ENCODE results near the gene DDR1. TPM values are rescaled to one million over a fixed set of nuclear protein-coding genes. Genes with fewer than 3 reads are reported as not detected.

DDR1 gene
- total RNA-seq, 2 experiments from 2014 or later, result 6.5 to 6.6 TPM

GRCh38 chr6:30937265-30937664 lies 52.9 kb downstream of the DDR1 start:
- ATAC-seq (ENCODE audit: poor library complexity) (no peak), DNase-seq (no peak)
- peaks cover 25% of the 10 kb centered on the region for H3K27me3 Mint-ChIP-seq
- no peak overlapping the region for H3K27ac Mint-ChIP-seq
- POLR2A ChIA-PET, result no interaction called here
- Histone ChIP-seq H3K27ac (ENCODE audit: low read depth in 1 of 2, low read length in 2 of 2) (no peak overlapping the region), H3K9me3 (ENCODE audit: control insufficient read depth in 1 of 2, insufficient read depth in 1 of 2, low read length in 2 of 2) (no peaks in the 10 kb centered on the region), H3K36me3 (ENCODE audit: insufficient read depth, low read length) (no peaks in the 10 kb centered on the region), H3K27me3 (ENCODE audit: control insufficient read depth in 1 of 2, insufficient read depth in 2 of 2, low read length in 2 of 2) (peaks cover 6 to 24% of the 10 kb centered on the region in 2 experiments), H3K4me3 (ENCODE audit: low read length) (no peak overlapping the region), H3K4me1 (ENCODE audit: insufficient read depth, low read length) (no peaks in the 10 kb centered on the region)
- no peak overlapping the region for H3K4me3 Mint-ChIP-seq
- intact Hi-C loops (cut with DNase I, micrococcal nuclease), result loop anchor here in 1 of 2 experiments (10.0 kb wide), 1 partner anchor 178 kb away; the partner anchor contains the start of genes C6orf15 and PSORS1C1
- no peaks in the 10 kb centered on the region for H3K36me3 Mint-ChIP-seq (ENCODE audit: low read depth)
- no peaks in the 10 kb centered on the region for H3K4me1 Mint-ChIP-seq (ENCODE audit: low read depth)
- no peak for TF ChIP-seq CTCF (IDR thresholded peaks at IDR 0.05)
- no peaks in the 10 kb centered on the region for H3K9me3 Mint-ChIP-seq
- CTCF ChIA-PET, result no interaction called here

GRCh38 chr6:30938730-30939129 lies 54.4 kb downstream of the DDR1 start:
- Mint-ChIP-seq H3K4me3 (no peak overlapping the region), H3K36me3 (ENCODE audit: low read depth) (no peaks in the 10 kb centered on the region), H3K27ac (no peak overlapping the region), H3K4me1 (ENCODE audit: low read depth) (no peaks in the 10 kb centered on the region), H3K27me3 (peaks cover 40% of the 10 kb centered on the region), H3K9me3 (no peaks in the 10 kb centered on the region)
- TF ChIP-seq CTCF (IDR thresholded peaks at IDR 0.05), result no peak
- ChIA-PET POLR2A (no interaction called here), CTCF (no interaction called here)
- H3K4me1 ChIP-seq (ENCODE audit: insufficient read depth, low read length), result peaks cover 4% of the 10 kb centered on the region
- H3K9me3 ChIP-seq (ENCODE audit: control insufficient read depth in 1 of 2, insufficient read depth in 1 of 2, low read length in 2 of 2), result peaks cover 0 to 3% of the 10 kb centered on the region in 2 experiments
- no peak overlapping the region for H3K4me3 ChIP-seq (ENCODE audit: low read length)
- no peak for DNase-seq
- H3K27me3 ChIP-seq (ENCODE audit: control insufficient read depth in 1 of 2, insufficient read depth in 2 of 2, low read length in 2 of 2), result peaks cover 19 to 37% of the 10 kb centered on the region in 2 experiments
- ATAC-seq (ENCODE audit: poor library complexity), result no peak
- intact Hi-C loops (cut with DNase I, micrococcal nuclease), result loop anchor here in 1 of 2 experiments (10.0 kb wide), 1 partner anchor 176 kb away; the partner anchor contains the start of genes C6orf15 and PSORS1C1
- no peak overlapping the region for H3K27ac ChIP-seq (ENCODE audit: low read depth in 1 of 2, low read length in 2 of 2)
- H3K36me3 ChIP-seq (ENCODE audit: insufficient read depth, low read length), result no peaks in the 10 kb centered on the region

GRCh38 chr6:30939473-30939872 lies 55.2 kb downstream of the DDR1 start:
- CTCF ChIA-PET, result no interaction called here
- peaks cover 47% of the 10 kb centered on the region for H3K27me3 Mint-ChIP-seq
- H3K4me3 Mint-ChIP-seq, result no peak overlapping the region

More at GRCh38 chr6:30939473-30939872, 55.2 kb downstream of the DDR1 start:
- ATAC-seq (ENCODE audit: poor library complexity) (no peak), DNase-seq (no peak)
- Mint-ChIP-seq H3K9me3 (no peaks in the 10 kb centered on the region), H3K4me1 (ENCODE audit: low read depth) (no peaks in the 10 kb centered on the region), H3K27ac (no peak overlapping the region), H3K36me3 (ENCODE audit: low read depth) (no peaks in the 10 kb centered on the region)
- TF ChIP-seq CTCF (IDR thresholded peaks at IDR 0.05), result no peak
- POLR2A ChIA-PET, result no interaction called here
- no peak overlapping the region for H3K4me3 ChIP-seq (ENCODE audit: low read length)
- peaks cover 4% of the 10 kb centered on the region for H3K4me1 ChIP-seq (ENCODE audit: insufficient read depth, low read length)
- H3K27ac ChIP-seq (ENCODE audit: low read depth in 1 of 2, low read length in 2 of 2), result no peak overlapping the region
- H3K36me3 ChIP-seq (ENCODE audit: insufficient read depth, low read length), result no peaks in the 10 kb centered on the region
- H3K9me3 ChIP-seq (ENCODE audit: control insufficient read depth in 1 of 2, insufficient read depth in 1 of 2, low read length in 2 of 2), result peaks cover 0 to 3% of the 10 kb centered on the region in 2 experiments
- intact Hi-C loops (cut with DNase I, micrococcal nuclease), result loop anchor here in 1 of 2 experiments (10.0 kb wide), 1 partner anchor 175 kb away; the partner anchor contains the start of genes C6orf15 and PSORS1C1
- H3K27me3 ChIP-seq (ENCODE audit: control insufficient read depth in 1 of 2, insufficient read depth in 2 of 2, low read length in 2 of 2), result peaks cover 23 to 41% of the 10 kb centered on the region in 2 experiments
